ENCODE data around the gene ARHGEF26.

Gene ARHGEF26

DNA sequence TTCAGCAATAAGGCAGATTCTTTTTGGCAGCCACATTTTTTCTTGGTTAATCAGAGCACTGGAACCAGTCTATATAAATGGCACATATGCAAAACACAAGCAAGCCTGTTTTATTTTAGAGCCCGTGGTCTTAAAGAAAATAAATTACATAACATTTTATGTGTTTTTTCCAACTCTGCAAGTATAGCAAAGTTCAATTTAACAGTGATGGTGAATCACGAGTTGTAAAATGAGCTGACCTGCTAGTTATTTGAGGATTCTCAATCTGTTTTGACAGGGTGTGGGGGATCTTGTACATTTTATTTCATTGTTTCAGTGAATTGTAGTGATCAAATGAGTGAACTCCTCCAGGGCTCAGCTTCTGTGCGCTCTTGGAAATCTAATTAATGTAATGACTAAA is 2.7 kb downstream of the ARHGEF26 start:
- Histone ChIP-seq H3K4me3 (ENCODE audit: control insufficient read depth in 1 of 7, extremely low read depth in 1 of 7, insufficient read depth in 4 of 7, low read depth in 2 of 7, low read length in 6 of 7) (no peak overlapping the region), H3K27me3 (replicated peaks in 2 of 5; ENCODE audit: control insufficient read depth in 4 of 5, insufficient read depth in 5 of 5, low read length in 4 of 5) (peaks cover 7 to 49% (median 18%) of the 10 kb centered on the region in 5 experiments), H3K4me1 (ENCODE audit: control extremely low read depth in 1 of 4, control insufficient read depth in 4 of 4, insufficient read depth in 4 of 4, low read length in 3 of 4) (peaks cover 0 to 26% (median 16%) of the 10 kb centered on the region in 4 experiments), H3K27ac (ENCODE audit: insufficient read depth in 1 of 2, low read depth in 1 of 2, low read length in 2 of 2, poor library complexity in 1 of 2, severe bottlenecking in 2 of 2) (no peak overlapping the region), H3K9me3 (ENCODE audit: control extremely low read depth in 1 of 5, control insufficient read depth in 4 of 5, insufficient read depth in 2 of 5, low read depth in 1 of 5, low read length in 4 of 5) (no peaks in the 10 kb centered on the region), H3K36me3 (ENCODE audit: control insufficient read depth in 4 of 4, insufficient read depth in 4 of 4, low read length in 3 of 4) (no peaks in the 10 kb centered on the region)
- WGBS (ENCODE audit: insufficient coverage), result 100% methylated on average over 1 of the region's 3 CpGs
- ChIA-PET POLR2A (no interaction called here), CTCF (interaction anchor here (0.8 to 1.8 kb wide), 4 partner anchors 12 to 130 kb away, joined by 3 to 6 read pairs (median 4); no protein-coding TSS in a partner anchor)
- no peak for DNase-seq

DNA sequence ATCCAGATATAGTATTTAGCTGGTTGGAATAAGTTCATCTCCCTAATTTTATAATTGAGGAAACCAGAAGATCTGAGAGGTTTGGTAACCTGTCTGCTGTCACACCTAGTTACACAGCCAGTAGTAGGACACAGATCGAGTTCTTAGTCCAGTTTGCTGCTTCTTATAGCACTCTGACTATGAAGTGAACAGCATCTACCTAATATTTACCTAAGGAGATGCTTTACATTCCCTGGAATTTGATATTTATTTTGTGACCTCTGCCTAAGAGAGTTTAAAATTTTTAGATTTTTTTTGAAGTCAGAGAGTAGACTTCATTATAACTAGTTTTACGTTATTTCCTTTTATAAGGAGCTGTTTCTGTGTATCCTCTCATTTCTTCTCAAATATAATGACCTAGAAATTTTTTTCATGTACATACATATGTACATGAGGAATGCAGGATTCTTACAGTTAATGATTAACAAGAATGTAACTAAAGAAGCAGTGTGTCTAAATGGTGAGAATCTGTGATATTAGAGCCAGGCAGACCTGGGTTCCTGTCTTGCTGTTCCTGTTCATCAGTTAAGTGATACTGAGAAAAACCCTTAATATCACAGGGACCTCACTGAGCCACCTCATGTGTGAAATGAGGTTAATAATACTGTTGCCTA is 4.3 kb downstream of the ARHGEF26 start:
- H3K9me3 ChIP-seq (ENCODE audit: control extremely low read depth in 1 of 5, control insufficient read depth in 4 of 5, insufficient read depth in 2 of 5, low read depth in 1 of 5, low read length in 4 of 5), result no peaks in the 10 kb centered on the region
- peaks cover 0 to 25% (median 16%) of the 10 kb centered on the region in 4 experiments for H3K4me1 ChIP-seq (ENCODE audit: control extremely low read depth in 1 of 4, control insufficient read depth in 4 of 4, insufficient read depth in 4 of 4, low read length in 3 of 4)
- H3K27ac ChIP-seq (ENCODE audit: insufficient read depth in 1 of 2, low read depth in 1 of 2, low read length in 2 of 2, poor library complexity in 1 of 2, severe bottlenecking in 2 of 2), result no peak overlapping the region
- ChIA-PET CTCF (no interaction called here), POLR2A (no interaction called here)
- no peaks in the 10 kb centered on the region for H3K36me3 ChIP-seq (ENCODE audit: control insufficient read depth in 4 of 4, insufficient read depth in 4 of 4, low read length in 3 of 4)
- DNase-seq, result no peak
- no peak overlapping the region for H3K4me3 ChIP-seq (ENCODE audit: control insufficient read depth in 1 of 7, extremely low read depth in 1 of 7, insufficient read depth in 4 of 7, low read depth in 2 of 7, low read length in 6 of 7)
- H3K27me3 ChIP-seq (replicated peaks in 2 of 5; ENCODE audit: control insufficient read depth in 4 of 5, insufficient read depth in 5 of 5, low read length in 4 of 5), result peaks cover 5 to 37% (median 18%) of the 10 kb centered on the region in 5 experiments
- 100% methylated on average over 1 of the region's 2 CpGs for WGBS (ENCODE audit: insufficient coverage)

DNA sequence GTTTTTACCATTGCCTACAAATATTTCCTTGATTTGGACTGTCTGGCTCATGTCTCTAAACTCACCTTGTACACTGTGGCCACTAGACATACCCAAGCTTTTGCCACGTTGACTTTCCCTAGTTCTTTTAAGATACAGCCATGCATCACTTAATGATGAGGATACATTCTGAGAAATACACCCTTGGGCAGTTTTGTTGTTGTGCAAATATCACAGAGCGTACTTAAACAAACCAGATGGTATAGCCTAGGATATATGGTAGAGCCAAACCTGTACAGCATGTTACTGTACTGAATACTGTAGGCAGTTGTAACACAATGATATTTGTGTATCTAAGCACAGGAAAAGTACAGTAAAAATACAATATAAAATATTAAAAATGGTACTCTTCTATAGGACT is 5.5 kb downstream of the ARHGEF26 start:
- H3K27me3 ChIP-seq (replicated peaks in 2 of 5; ENCODE audit: control insufficient read depth in 4 of 5, insufficient read depth in 5 of 5, low read length in 4 of 5), result peaks cover 5 to 29% (median 15%) of the 10 kb centered on the region in 5 experiments
- ChIA-PET POLR2A (no interaction called here), CTCF (interaction anchor here (0.8 to 1.1 kb wide), 2 partner anchors 21 to 24 kb away, joined by 3 read pairs; no protein-coding TSS in a partner anchor)
- H3K4me3 ChIP-seq (ENCODE audit: control insufficient read depth in 1 of 7, extremely low read depth in 1 of 7, insufficient read depth in 4 of 7, low read depth in 2 of 7, low read length in 6 of 7), result no peak overlapping the region
- H3K27ac ChIP-seq (ENCODE audit: insufficient read depth in 1 of 2, low read depth in 1 of 2, low read length in 2 of 2, poor library complexity in 1 of 2, severe bottlenecking in 2 of 2), result no peak overlapping the region
- no peaks in the 10 kb centered on the region for H3K36me3 ChIP-seq (ENCODE audit: control insufficient read depth in 4 of 4, insufficient read depth in 4 of 4, low read length in 3 of 4)
- no peak for DNase-seq
- H3K9me3 ChIP-seq (ENCODE audit: control extremely low read depth in 1 of 5, control insufficient read depth in 4 of 5, insufficient read depth in 2 of 5, low read depth in 1 of 5, low read length in 4 of 5), result no peaks in the 10 kb centered on the region
- peaks cover 0 to 15% (median 8%) of the 10 kb centered on the region in 4 experiments for H3K4me1 ChIP-seq (ENCODE audit: control extremely low read depth in 1 of 4, control insufficient read depth in 4 of 4, insufficient read depth in 4 of 4, low read length in 3 of 4)
- 100% methylated on average over 2 of the region's 2 CpGs for WGBS (ENCODE audit: insufficient coverage)

DNA sequence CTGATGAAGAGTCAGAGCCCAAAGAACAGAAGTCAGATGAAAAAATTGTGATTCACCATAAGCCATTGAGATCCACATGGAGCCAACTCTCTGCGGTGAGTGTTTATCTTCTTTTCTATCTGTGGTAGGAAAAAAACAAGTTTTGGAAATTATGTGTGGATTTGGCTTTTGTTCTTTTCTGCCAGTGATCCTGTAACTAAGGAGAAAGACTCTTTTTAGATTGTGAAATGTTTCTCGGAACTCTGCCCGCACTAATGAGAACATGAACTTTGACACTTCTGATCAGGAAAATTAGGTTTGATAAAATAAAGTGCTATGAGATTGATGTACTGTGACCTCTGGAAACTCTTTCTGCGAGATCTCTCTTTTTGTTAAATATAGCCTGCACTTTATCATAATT is 8.4 kb downstream of the ARHGEF26 start:
- WGBS (ENCODE audit: insufficient coverage), result 93% methylated on average over 3 of the region's 4 CpGs
- POLR2A ChIA-PET, result no interaction called here

DNA sequence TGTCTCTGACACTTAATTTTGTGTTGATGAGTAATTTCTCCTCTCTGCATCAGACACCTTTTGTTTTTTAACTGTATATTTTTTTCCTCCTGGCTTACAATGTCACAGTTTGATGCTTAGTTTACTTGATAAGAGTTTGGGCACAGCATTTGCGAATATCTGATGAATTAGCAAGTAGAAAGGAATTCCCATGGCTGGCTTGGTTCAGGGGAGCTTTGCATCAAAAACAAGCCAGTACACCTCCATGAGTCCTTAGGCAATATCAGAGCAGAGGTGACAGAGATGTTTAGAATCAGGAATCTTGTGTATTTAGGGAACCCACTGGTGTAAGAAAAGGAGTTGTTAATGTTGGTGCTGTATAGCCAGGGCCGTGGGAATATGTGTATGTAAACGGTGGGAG is 9.3 kb downstream of the ARHGEF26 start:
- peaks cover 0 to 3% (median 1%) of the 10 kb centered on the region in 4 experiments for H3K4me1 ChIP-seq (ENCODE audit: control extremely low read depth in 1 of 4, control insufficient read depth in 4 of 4, insufficient read depth in 4 of 4, low read length in 3 of 4)
- H3K27me3 ChIP-seq (replicated peaks in 2 of 5; ENCODE audit: control insufficient read depth in 4 of 5, insufficient read depth in 5 of 5, low read length in 4 of 5), result no peaks in the 10 kb centered on the region
- no peaks in the 10 kb centered on the region for H3K36me3 ChIP-seq (ENCODE audit: control insufficient read depth in 4 of 4, insufficient read depth in 4 of 4, low read length in 3 of 4)
- no peak overlapping the region for H3K4me3 ChIP-seq (ENCODE audit: control insufficient read depth in 1 of 7, extremely low read depth in 1 of 7, insufficient read depth in 4 of 7, low read depth in 2 of 7, low read length in 6 of 7)
- no peaks in the 10 kb centered on the region for H3K9me3 ChIP-seq (ENCODE audit: control extremely low read depth in 1 of 5, control insufficient read depth in 4 of 5, insufficient read depth in 2 of 5, low read depth in 1 of 5, low read length in 4 of 5)
- POLR2A ChIA-PET, result no interaction called here
- CTCF ChIA-PET, result interaction anchor here (0.8 to 1.0 kb wide), 2 partner anchors 44 to 100 kb away, joined by 3 read pairs; no protein-coding TSS in a partner anchor
- DNase-seq, result no peak
- H3K27ac ChIP-seq (ENCODE audit: insufficient read depth in 1 of 2, low read depth in 1 of 2, low read length in 2 of 2, poor library complexity in 1 of 2, severe bottlenecking in 2 of 2), result no peak overlapping the region
- WGBS (ENCODE audit: insufficient coverage), result 100% methylated on average over 1 of the region's 3 CpGs

More for the DNA sequence above, 8.4 kb downstream of the ARHGEF26 start:
- no peak for DNase-seq
- Histone ChIP-seq H3K36me3 (ENCODE audit: control insufficient read depth in 4 of 4, insufficient read depth in 4 of 4, low read length in 3 of 4) (no peaks in the 10 kb centered on the region), H3K9me3 (ENCODE audit: control extremely low read depth in 1 of 5, control insufficient read depth in 4 of 5, insufficient read depth in 2 of 5, low read depth in 1 of 5, low read length in 4 of 5) (no peaks in the 10 kb centered on the region), H3K4me1 (ENCODE audit: control extremely low read depth in 1 of 4, control insufficient read depth in 4 of 4, insufficient read depth in 4 of 4, low read length in 3 of 4) (peaks cover 0 to 3% (median 1%) of the 10 kb centered on the region in 4 experiments), H3K27ac (ENCODE audit: insufficient read depth in 1 of 2, low read depth in 1 of 2, low read length in 2 of 2, poor library complexity in 1 of 2, severe bottlenecking in 2 of 2) (no peak overlapping the region), H3K27me3 (replicated peaks in 2 of 5; ENCODE audit: control insufficient read depth in 4 of 5, insufficient read depth in 5 of 5, low read length in 4 of 5) (peaks cover 0 to 3% (median 0%) of the 10 kb centered on the region in 5 experiments), H3K4me3 (ENCODE audit: control insufficient read depth in 1 of 7, extremely low read depth in 1 of 7, insufficient read depth in 4 of 7, low read depth in 2 of 7, low read length in 6 of 7) (no peak overlapping the region)
- CTCF ChIA-PET, result interaction anchor here (1.4 kb wide), 1 partner anchor 124 kb away, joined by 3 read pairs; no protein-coding TSS in a partner anchor

DNA sequence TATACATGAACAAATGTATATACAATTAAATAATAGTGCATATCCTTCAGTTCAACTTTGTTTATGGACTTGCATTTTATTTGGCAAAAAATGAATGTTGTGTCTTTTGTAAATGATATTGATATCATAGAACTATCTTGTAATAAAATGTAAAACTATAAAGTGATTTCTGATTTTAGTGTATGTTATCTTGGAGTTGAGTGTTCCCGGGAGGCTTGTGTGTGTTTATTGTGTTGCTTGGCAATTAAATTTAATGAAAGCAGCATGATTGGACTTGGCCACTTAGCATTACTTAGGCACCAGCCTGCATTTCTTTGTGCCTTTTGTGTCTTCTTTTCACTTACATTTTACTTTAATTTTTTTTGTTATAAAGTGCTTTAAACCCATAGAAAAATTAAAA is 10.6 kb downstream of the ARHGEF26 start:
- no peak for DNase-seq
- Histone ChIP-seq H3K27me3 (replicated peaks in 2 of 5; ENCODE audit: control insufficient read depth in 4 of 5, insufficient read depth in 5 of 5, low read length in 4 of 5) (no peaks in the 10 kb centered on the region), H3K4me3 (ENCODE audit: control insufficient read depth in 1 of 7, extremely low read depth in 1 of 7, insufficient read depth in 4 of 7, low read depth in 2 of 7, low read length in 6 of 7) (no peak overlapping the region), H3K4me1 (ENCODE audit: control extremely low read depth in 1 of 4, control insufficient read depth in 4 of 4, insufficient read depth in 4 of 4, low read length in 3 of 4) (peaks cover 0 to 3% (median 1%) of the 10 kb centered on the region in 4 experiments), H3K27ac (ENCODE audit: insufficient read depth in 1 of 2, low read depth in 1 of 2, low read length in 2 of 2, poor library complexity in 1 of 2, severe bottlenecking in 2 of 2) (no peak overlapping the region), H3K9me3 (ENCODE audit: control extremely low read depth in 1 of 5, control insufficient read depth in 4 of 5, insufficient read depth in 2 of 5, low read depth in 1 of 5, low read length in 4 of 5) (no peaks in the 10 kb centered on the region), H3K36me3 (ENCODE audit: control insufficient read depth in 4 of 4, insufficient read depth in 4 of 4, low read length in 3 of 4) (no peaks in the 10 kb centered on the region)
- no CpG with 5 or more reads among the region's 1 CpG for WGBS (ENCODE audit: insufficient coverage)
- CTCF ChIA-PET, result no interaction called here
- POLR2A ChIA-PET, result no interaction called here

DNA sequence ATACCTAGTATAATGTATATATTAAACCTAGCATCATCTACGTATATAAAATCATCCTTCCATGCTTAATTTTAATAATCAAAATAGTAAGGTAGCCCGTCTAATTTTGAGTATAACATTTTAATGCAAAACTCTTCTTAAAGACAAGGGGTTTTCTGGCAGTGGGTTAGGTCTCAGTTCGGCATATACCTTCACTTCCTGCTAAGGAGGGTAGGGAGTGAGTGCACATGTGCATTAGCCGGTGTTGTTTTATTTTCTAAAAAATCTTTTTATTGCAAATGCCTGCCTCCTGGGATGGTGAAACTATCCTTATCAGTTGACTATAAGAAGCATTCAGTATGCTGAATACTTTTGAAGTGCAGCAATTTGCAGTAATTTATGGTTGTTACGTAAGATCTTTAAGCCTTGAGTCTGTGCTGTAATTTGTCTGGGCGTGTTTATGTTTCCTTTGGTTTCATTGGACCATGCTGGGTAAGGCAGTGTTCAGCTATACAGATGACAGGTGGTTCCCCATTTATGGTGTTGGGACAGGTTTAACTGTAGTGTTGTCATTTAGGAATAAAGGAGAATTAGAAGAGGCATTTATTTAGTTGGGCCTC is 11.7 kb downstream of the ARHGEF26 start:
- CTCF ChIA-PET, result no interaction called here
- H3K4me3 ChIP-seq (ENCODE audit: control insufficient read depth in 1 of 7, extremely low read depth in 1 of 7, insufficient read depth in 4 of 7, low read depth in 2 of 7, low read length in 6 of 7), result peak overlapping the region in 1 of 7 experiments; percentile 51
- no peaks in the 10 kb centered on the region for H3K27me3 ChIP-seq (replicated peaks in 2 of 5; ENCODE audit: control insufficient read depth in 4 of 5, insufficient read depth in 5 of 5, low read length in 4 of 5)

More for the DNA sequence above, 11.7 kb downstream of the ARHGEF26 start:
- H3K4me1 ChIP-seq (ENCODE audit: control extremely low read depth in 1 of 4, control insufficient read depth in 4 of 4, insufficient read depth in 4 of 4, low read length in 3 of 4), result peaks cover 0 to 3% (median 1%) of the 10 kb centered on the region in 4 experiments
- DNase-seq, result peak; percentile 39 to 88 (median 79)
- no peaks in the 10 kb centered on the region for H3K9me3 ChIP-seq (ENCODE audit: control extremely low read depth in 1 of 5, control insufficient read depth in 4 of 5, insufficient read depth in 2 of 5, low read depth in 1 of 5, low read length in 4 of 5)
- no peak overlapping the region for H3K27ac ChIP-seq (ENCODE audit: insufficient read depth in 1 of 2, low read depth in 1 of 2, low read length in 2 of 2, poor library complexity in 1 of 2, severe bottlenecking in 2 of 2)
- H3K36me3 ChIP-seq (ENCODE audit: control insufficient read depth in 4 of 4, insufficient read depth in 4 of 4, low read length in 3 of 4), result no peaks in the 10 kb centered on the region
- POLR2A ChIA-PET, result no interaction called here
- 29% methylated on average over 2 of the region's 6 CpGs for WGBS (ENCODE audit: insufficient coverage)

All from common myeloid progenitor, CD34-positive (primary cell).